SK-N-SH (cell line): ENCODE measurements around the gene PRKACG. TPM values are rescaled to one million over a fixed set of nuclear protein-coding genes. Genes with fewer than 3 reads are reported as not detected.

Experiments
- CTCF ChIA-PET: fragments of 300-600, 350-600 bp; formaldehyde crosslinking; extraction: SDS; loops from one replicate; lab custom pipeline; 2021; lab: Yijun Ruan, JAX
- POLR2A ChIA-PET: fragments of 350-600 bp; sonication (Branson Sonifier 250); formaldehyde crosslinking; extraction: SDS; loops from one replicate; lab custom pipeline; 2020; ENCODE audit warnings: antibody characterized with exemption, inconsistent platforms; lab: Yijun Ruan, JAX
- DNase-seq: peaks from one replicate; pipeline ENCODE4 v3.0.0; 2012
- H2AFZ ChIP-seq: fragments of 200-600 bp; sonication (generic); 2 replicates; pipeline ENCODE4 v1.8.1; 2016; ENCODE audit warnings: antibody characterized with exemption, mild to moderate bottlenecking, low read depth
- H3F3A ChIP-seq: fragments of 200-600 bp; sonication (generic); replicated peaks from 2 replicates; pipeline ENCODE3; 2016; ENCODE audit warnings: antibody characterized with exemption, mild to moderate bottlenecking; ENCODE audit not compliant: insufficient read depth
- H3K27ac ChIP-seq, 2 experiments: fragments of 200-500 bp in 1 of 2; fragments of 200-600 bp in 1 of 2; sonication (Bioruptor generic) in 1 of 2; sonication (generic), shearing (Covaris generic) in 1 of 2; 2 replicates each; pipeline versions ENCODE4 v1.5.1 to v1.6.1; 2014 to 2016; ENCODE audit warnings: low read depth in 2 of 2, inconsistent platforms in 1 of 2, low read length in 1 of 2, mild to moderate bottlenecking in 1 of 2, mixed read lengths in 1 of 2
- H3K27me3 ChIP-seq: fragments of 200-600 bp; sonication (generic), shearing (Covaris generic); 2 replicates; pipeline ENCODE4 v1.6.1; 2016; ENCODE audit warnings: mixed run types; ENCODE audit not compliant: insufficient read depth
- H3K36me3 ChIP-seq, 2 experiments: fragments of 200-500 bp in 1 of 2; fragments of 200-600 bp in 1 of 2; sonication (Bioruptor generic) in 1 of 2; sonication (generic) in 1 of 2; replicated peaks in 1 of 2; 2 replicates each; pipeline versions ENCODE3 to v1.5.1; 2014 to 2016; ENCODE audit warnings: low read length in 1 of 2, mild to moderate bottlenecking in 1 of 2; ENCODE audit not compliant: insufficient read depth in 2 of 2, control insufficient read depth in 1 of 2
- H3K4me1 ChIP-seq, 2 experiments: fragments of 200-500 bp in 1 of 2; fragments of 200-600 bp in 1 of 2; sonication (Bioruptor generic) in 1 of 2; sonication (generic), shearing (Covaris generic) in 1 of 2; 2 replicates each; pipeline versions ENCODE4 v1.5.1 to v1.6.1; 2014 to 2016; ENCODE audit warnings: low read depth in 1 of 2, low read length in 1 of 2, mixed run types in 1 of 2; ENCODE audit not compliant: insufficient read depth in 2 of 2, control insufficient read depth in 1 of 2
- H3K4me2 ChIP-seq: fragments of 200-600 bp; sonication (generic), shearing (Covaris generic); 2 replicates; pipeline ENCODE4 v1.6.1; 2017; ENCODE audit warnings: mixed run types
- H3K4me3 ChIP-seq, 2 experiments: fragments of 200-500 bp in 1 of 2; fragments of 200-600 bp in 1 of 2; sonication (Bioruptor generic) in 1 of 2; sonication (generic), shearing (Covaris generic) in 1 of 2; 2 replicates each; pipeline versions ENCODE4 v1.5.1 to v1.8.1; 2014 to 2016; ENCODE audit warnings: low read depth in 2 of 2, inconsistent platforms in 1 of 2, low read length in 1 of 2, mild to moderate bottlenecking in 1 of 2, mixed read lengths in 1 of 2, moderate library complexity in 1 of 2
- H3K79me2 ChIP-seq: fragments of 200-600 bp; sonication (generic); 2 replicates; pipeline ENCODE4 v1.8.1; 2017; ENCODE audit warnings: mild to moderate bottlenecking; ENCODE audit not compliant: insufficient read depth
- H3K9ac ChIP-seq: fragments of 200-600 bp; sonication (generic); 2 replicates; pipeline ENCODE4 v1.6.1; 2017; ENCODE audit warnings: mixed run types
- H3K9me2 ChIP-seq: fragments of 200-600 bp; sonication (generic); 2 replicates; pipeline ENCODE4 v1.6.1; 2017; ENCODE audit warnings: mixed run types
- H3K9me3 ChIP-seq: fragments of 200-600 bp; sonication (generic); 2 replicates; pipeline ENCODE4 v1.6.1; 2017; ENCODE audit warnings: mixed run types, mild to moderate bottlenecking, moderate library complexity
- H4K20me1 ChIP-seq: fragments of 200-600 bp; sonication (generic); 2 replicates; pipeline ENCODE4 v1.6.1; 2017; ENCODE audit warnings: mild to moderate bottlenecking, mixed run types; ENCODE audit not compliant: insufficient read depth
- CTCF ChIP-seq: fragments of 200-600 bp; sonication (generic); IDR thresholded peaks from 2 replicates; pipeline ENCODE4 v1.6.1; 2017; ENCODE audit warnings: antibody characterized with exemption, mild to moderate bottlenecking, moderate library complexity
- ELF1 ChIP-seq: IDR thresholded peaks from 2 replicates; pipeline ENCODE4 v1.4.0; 2012
- EZH2phosphoT487 ChIP-seq: fragments of 200-600 bp; sonication (generic); IDR thresholded peaks from 2 replicates; pipeline ENCODE4 v1.6.1; 2017; ENCODE audit warnings: low read depth, mixed run types, mild to moderate bottlenecking, antibody characterized with exemption, moderate library complexity, borderline replicate concordance
- GATA2 ChIP-seq: sonication (generic); formaldehyde crosslinking; IDR thresholded peaks from 2 replicates; pipeline ENCODE4 v1.5.0; 2020; ENCODE audit warnings: mild to moderate bottlenecking, missing genetic modification reagents
- MEF2A ChIP-seq: IDR thresholded peaks from 2 replicates; pipeline ENCODE4 v1.4.0; 2012; ENCODE audit warnings: low read depth, borderline replicate concordance
- NRF1 ChIP-seq: IDR thresholded peaks from 2 replicates; pipeline ENCODE4 v1.6.1; 2012; ENCODE audit warnings: low read depth, mild to moderate bottlenecking, low read length
- RCOR1 ChIP-seq: fragments of 150-350 bp; IDR thresholded peaks from 2 replicates; pipeline ENCODE4 v1.6.1; 2017; ENCODE audit warnings: antibody characterized with exemption, low read length
- RFX5 ChIP-seq: IDR thresholded peaks from 2 replicates; pipeline ENCODE4 v1.6.1; 2012; ENCODE audit warnings: mild to moderate bottlenecking, improper control_type of control experiment, low read length
- SMC3 ChIP-seq: IDR thresholded peaks from 2 replicates; pipeline ENCODE4 v1.6.1; 2012; ENCODE audit warnings: low read depth, low read length, improper control_type of control experiment
- TAF1 ChIP-seq: IDR thresholded peaks from 2 replicates; pipeline ENCODE4 v1.6.1; 2012; ENCODE audit warnings: low read depth, mild to moderate bottlenecking, low read length, moderate library complexity, borderline replicate concordance
- TEAD4 ChIP-seq: IDR thresholded peaks from 2 replicates; pipeline ENCODE4 v1.4.0; 2012; ENCODE audit warnings: mild to moderate bottlenecking, borderline replicate concordance; ENCODE audit not compliant: insufficient read depth
- YY1 ChIP-seq: IDR thresholded peaks from 2 replicates; pipeline ENCODE4 v1.4.0; 2012; ENCODE audit warnings: low read depth, mild to moderate bottlenecking
- WGBS: methylation state at CpG from one replicate; pipeline ENCODE4 v1.1.6; 2017; ENCODE audit warnings: low lambda C conversion rate; 5-methylcytosine and 5-hydroxymethylcytosine counted together
- polyA plus RNA-seq, 3 experiments: library from polyadenylated mRNA; depleted of rRNA; stranded (reverse); fragments of >200 nt; gene quantifications; 2 replicates each; pipeline ENCODE4 v1.2.3, GENCODE V29; 2012
- TF ChIP-seq, protein P1 (sequence below): IDR thresholded peaks from 2 replicates; pipeline ENCODE4; 2012

Gene PRKACG
- polyA plus RNA-seq, 1 of the 3 experiments (the other 2 are of a cell fraction): not detected

- no peak for DNase-seq
- H3K4me3 ChIP-seq: no peak overlapping the region
- no peaks in the 10 kb centered on the region for H3K79me2 ChIP-seq
- ChIA-PET POLR2A (interaction anchor here (0.7 kb wide), 1 partner anchor 1048 kb away, joined by 3 read pairs; no protein-coding TSS in a partner anchor), CTCF (no interaction called here)
- H3K4me2 ChIP-seq: no peak overlapping the region
- H3K9me3 ChIP-seq: no peaks in the 10 kb centered on the region
- H3K27me3 ChIP-seq: peaks cover 44% of the 10 kb centered on the region
- H4K20me1 ChIP-seq: no peaks in the 10 kb centered on the region
- no peak overlapping the region for H2AFZ ChIP-seq
- no peaks in the 10 kb centered on the region for H3K4me1 ChIP-seq
- no peaks in the 10 kb centered on the region for H3F3A ChIP-seq
- H3K27ac ChIP-seq: no peak overlapping the region
- no peaks in the 10 kb centered on the region for H3K9me2 ChIP-seq
- H3K9ac ChIP-seq: no peak overlapping the region
- no peaks in the 10 kb centered on the region for H3K36me3 ChIP-seq
- TF ChIP-seq CTCF: no peak
- TF ChIP-seq GATA2 (CRISPR knock-in tag): no peak
- TF ChIP-seq YY1: no peak
- TF ChIP-seq MEF2A: no peak
- TF ChIP-seq RFX5: no peak
- no peak for TF ChIP-seq ELF1
- no peak for TF ChIP-seq TEAD4
- TF ChIP-seq, all 33 proteins: peak for 0
- 6% methylated on average over 5 of the region's 5 CpGs for WGBS
Measured at GRCh38 chr9:69016191-69017096, 2.5 kb upstream of the PRKACG start.

DNA sequence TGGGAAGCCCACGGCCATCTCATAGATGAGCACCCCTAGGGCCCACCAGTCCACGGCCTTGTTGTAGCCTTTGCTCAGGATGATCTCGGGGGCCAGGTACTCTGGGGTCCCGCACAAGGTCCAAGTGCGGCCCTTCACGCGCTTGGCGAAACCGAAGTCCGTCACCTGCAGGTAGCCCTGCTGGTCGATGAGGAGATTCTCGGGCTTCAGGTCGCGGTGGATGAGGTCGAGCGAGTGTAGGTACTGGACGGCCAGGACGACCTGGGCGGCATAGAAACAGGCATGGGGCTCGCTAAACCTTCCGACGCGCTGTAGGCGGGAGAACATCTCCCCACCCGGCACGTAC is 558 bp downstream of the PRKACG start:
- H3K79me2 ChIP-seq: no peaks in the 10 kb centered on the region
- no peak for DNase-seq
- no peaks in the 10 kb centered on the region for H3F3A ChIP-seq
- no peaks in the 10 kb centered on the region for H3K4me1 ChIP-seq
- H3K4me3 ChIP-seq: no peak overlapping the region
- H3K27me3 ChIP-seq: peaks cover 53% of the 10 kb centered on the region
- ChIA-PET CTCF (interaction anchor here (1.6 kb wide), 1 partner anchor 14 kb away, joined by 4 read pairs; no protein-coding TSS in a partner anchor), POLR2A (no interaction called here)
- no peaks in the 10 kb centered on the region for H3K9me3 ChIP-seq
- 64% methylated on average over 15 of the region's 26 CpGs for WGBS
- H3K9me2 ChIP-seq: no peaks in the 10 kb centered on the region
- H4K20me1 ChIP-seq: no peaks in the 10 kb centered on the region
- no peak for TF ChIP-seq TEAD4
- TF ChIP-seq RCOR1: no peak
- TF ChIP-seq MEF2A: no peak
- TF ChIP-seq, protein P1, sequence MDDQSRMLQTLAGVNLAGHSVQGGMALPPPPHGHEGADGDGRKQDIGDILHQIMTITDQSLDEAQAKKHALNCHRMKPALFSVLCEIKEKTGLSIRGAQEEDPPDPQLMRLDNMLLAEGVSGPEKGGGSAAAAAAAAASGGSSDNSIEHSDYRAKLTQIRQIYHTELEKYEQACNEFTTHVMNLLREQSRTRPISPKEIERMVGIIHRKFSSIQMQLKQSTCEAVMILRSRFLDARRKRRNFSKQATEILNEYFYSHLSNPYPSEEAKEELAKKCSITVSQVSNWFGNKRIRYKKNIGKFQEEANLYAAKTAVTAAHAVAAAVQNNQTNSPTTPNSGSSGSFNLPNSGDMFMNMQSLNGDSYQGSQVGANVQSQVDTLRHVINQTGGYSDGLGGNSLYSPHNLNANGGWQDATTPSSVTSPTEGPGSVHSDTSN: no peak
- no peak for TF ChIP-seq TAF1
- no peak for TF ChIP-seq ELF1
- no peak for TF ChIP-seq SMC3
- no peak for TF ChIP-seq NRF1
- TF ChIP-seq EZH2phosphoT487: no peak
- H3K9ac ChIP-seq: no peak overlapping the region
- H3K4me2 ChIP-seq: no peak overlapping the region
- no peak overlapping the region for H3K27ac ChIP-seq
- no peaks in the 10 kb centered on the region for H3K36me3 ChIP-seq
- H2AFZ ChIP-seq: no peak overlapping the region
